ENCODE measurements around the gene VMP1.
A peak's percentile ranks its signal among the peaks of the same experiment; 100 is the strongest.

The VMP1 gene

GRCh38 chr17:59688496-59688895 is 19.0 kb upstream of the VMP1 start:
- Histone ChIP-seq H3K27ac (ENCODE audit: insufficient read depth in 1 of 2, low read depth in 1 of 2, low read length in 2 of 2, poor library complexity in 1 of 2, severe bottlenecking in 2 of 2) (peak overlapping the region in 1 of 2 experiments; percentile 44), H3K4me1 (ENCODE audit: control extremely low read depth in 1 of 4, control insufficient read depth in 4 of 4, insufficient read depth in 4 of 4, low read length in 3 of 4) (no peaks in the 10 kb centered on the region), H3K9me3 (ENCODE audit: control extremely low read depth in 1 of 5, control insufficient read depth in 4 of 5, insufficient read depth in 2 of 5, low read depth in 1 of 5, low read length in 4 of 5) (no peaks in the 10 kb centered on the region), H3K4me3 (ENCODE audit: control insufficient read depth in 1 of 7, extremely low read depth in 1 of 7, insufficient read depth in 4 of 7, low read depth in 2 of 7, low read length in 6 of 7) (no peak overlapping the region), H3K27me3 (replicated peaks in 2 of 5; ENCODE audit: control insufficient read depth in 4 of 5, insufficient read depth in 5 of 5, low read length in 4 of 5) (no peaks in the 10 kb centered on the region), H3K36me3 (ENCODE audit: control insufficient read depth in 4 of 4, insufficient read depth in 4 of 4, low read length in 3 of 4) (peaks cover 26 to 89% (median 55%) of the 10 kb centered on the region in 4 experiments)
- POLR2A ChIA-PET, result no interaction called here
- CTCF ChIA-PET, result interaction anchor here (0.9 to 1.8 kb wide), 3 partner anchors 11 to 81 kb away, joined by 4 read pairs; no protein-coding TSS in a partner anchor
- no peak for DNase-seq
- no CpG with 5 or more reads among the region's 2 CpGs for WGBS (ENCODE audit: insufficient coverage)

GRCh38 chr17:59693582-59693981 is 13.9 kb upstream of the VMP1 start:
- H3K27me3 ChIP-seq (replicated peaks in 2 of 5; ENCODE audit: control insufficient read depth in 4 of 5, insufficient read depth in 5 of 5, low read length in 4 of 5), result no peaks in the 10 kb centered on the region
- ChIA-PET CTCF (no interaction called here), POLR2A (no interaction called here)
- H3K4me1 ChIP-seq (ENCODE audit: control extremely low read depth in 1 of 4, control insufficient read depth in 4 of 4, insufficient read depth in 4 of 4, low read length in 3 of 4), result no peaks in the 10 kb centered on the region
- WGBS (ENCODE audit: insufficient coverage), result 96% methylated on average over 6 of the region's 7 CpGs
- DNase-seq, result no peak
- no peak overlapping the region for H3K4me3 ChIP-seq (ENCODE audit: control insufficient read depth in 1 of 7, extremely low read depth in 1 of 7, insufficient read depth in 4 of 7, low read depth in 2 of 7, low read length in 6 of 7)
- H3K27ac ChIP-seq (ENCODE audit: insufficient read depth in 1 of 2, low read depth in 1 of 2, low read length in 2 of 2, poor library complexity in 1 of 2, severe bottlenecking in 2 of 2), result no peak overlapping the region
- H3K9me3 ChIP-seq (ENCODE audit: control extremely low read depth in 1 of 5, control insufficient read depth in 4 of 5, insufficient read depth in 2 of 5, low read depth in 1 of 5, low read length in 4 of 5), result no peaks in the 10 kb centered on the region
- H3K36me3 ChIP-seq (ENCODE audit: control insufficient read depth in 4 of 4, insufficient read depth in 4 of 4, low read length in 3 of 4), result peaks cover 29 to 90% (median 69%) of the 10 kb centered on the region in 4 experiments

GRCh38 chr17:59694344-59694743 is 13.1 kb upstream of the VMP1 start:
- H3K36me3 ChIP-seq (ENCODE audit: control insufficient read depth in 4 of 4, insufficient read depth in 4 of 4, low read length in 3 of 4), result peaks cover 31 to 91% (median 73%) of the 10 kb centered on the region in 4 experiments
- no peaks in the 10 kb centered on the region for H3K9me3 ChIP-seq (ENCODE audit: control extremely low read depth in 1 of 5, control insufficient read depth in 4 of 5, insufficient read depth in 2 of 5, low read depth in 1 of 5, low read length in 4 of 5)
- H3K27ac ChIP-seq (ENCODE audit: insufficient read depth in 1 of 2, low read depth in 1 of 2, low read length in 2 of 2, poor library complexity in 1 of 2, severe bottlenecking in 2 of 2), result no peak overlapping the region
- ChIA-PET POLR2A (no interaction called here), CTCF (no interaction called here)
- no peak for DNase-seq
- no peaks in the 10 kb centered on the region for H3K27me3 ChIP-seq (replicated peaks in 2 of 5; ENCODE audit: control insufficient read depth in 4 of 5, insufficient read depth in 5 of 5, low read length in 4 of 5)
- no peaks in the 10 kb centered on the region for H3K4me1 ChIP-seq (ENCODE audit: control extremely low read depth in 1 of 4, control insufficient read depth in 4 of 4, insufficient read depth in 4 of 4, low read length in 3 of 4)
- no peak overlapping the region for H3K4me3 ChIP-seq (ENCODE audit: control insufficient read depth in 1 of 7, extremely low read depth in 1 of 7, insufficient read depth in 4 of 7, low read depth in 2 of 7, low read length in 6 of 7)
- WGBS (ENCODE audit: insufficient coverage), result no CpG with 5 or more reads among the region's 2 CpGs

GRCh38 chr17:59695945-59696681 is 11.3 kb upstream of the VMP1 start:
- Histone ChIP-seq H3K27ac (ENCODE audit: insufficient read depth in 1 of 2, low read depth in 1 of 2, low read length in 2 of 2, poor library complexity in 1 of 2, severe bottlenecking in 2 of 2) (peak overlapping the region in 1 of 2 experiments; percentile 36), H3K4me3 (ENCODE audit: control insufficient read depth in 1 of 7, extremely low read depth in 1 of 7, insufficient read depth in 4 of 7, low read depth in 2 of 7, low read length in 6 of 7) (no peak overlapping the region), H3K9me3 (ENCODE audit: control extremely low read depth in 1 of 5, control insufficient read depth in 4 of 5, insufficient read depth in 2 of 5, low read depth in 1 of 5, low read length in 4 of 5) (no peaks in the 10 kb centered on the region), H3K27me3 (replicated peaks in 2 of 5; ENCODE audit: control insufficient read depth in 4 of 5, insufficient read depth in 5 of 5, low read length in 4 of 5) (no peaks in the 10 kb centered on the region), H3K36me3 (ENCODE audit: control insufficient read depth in 4 of 4, insufficient read depth in 4 of 4, low read length in 3 of 4) (peaks cover 26 to 86% (median 70%) of the 10 kb centered on the region in 4 experiments), H3K4me1 (ENCODE audit: control extremely low read depth in 1 of 4, control insufficient read depth in 4 of 4, insufficient read depth in 4 of 4, low read length in 3 of 4) (no peaks in the 10 kb centered on the region)
- ChIA-PET CTCF (no interaction called here), POLR2A (interaction anchor here (0.6 kb wide), 1 partner anchor 78 kb away, joined by 3 read pairs; no protein-coding TSS in a partner anchor)
- DNase-seq, result no peak
- WGBS (ENCODE audit: insufficient coverage), result 60% methylated on average over 1 of the region's 3 CpGs

GRCh38 chr17:59696682-59697277 is 10.7 kb upstream of the VMP1 start:
- Histone ChIP-seq H3K4me1 (ENCODE audit: control extremely low read depth in 1 of 4, control insufficient read depth in 4 of 4, insufficient read depth in 4 of 4, low read length in 3 of 4) (no peaks in the 10 kb centered on the region), H3K27me3 (replicated peaks in 2 of 5; ENCODE audit: control insufficient read depth in 4 of 5, insufficient read depth in 5 of 5, low read length in 4 of 5) (no peaks in the 10 kb centered on the region), H3K27ac (ENCODE audit: insufficient read depth in 1 of 2, low read depth in 1 of 2, low read length in 2 of 2, poor library complexity in 1 of 2, severe bottlenecking in 2 of 2) (peak overlapping the region in 1 of 2 experiments; percentile 36), H3K36me3 (ENCODE audit: control insufficient read depth in 4 of 4, insufficient read depth in 4 of 4, low read length in 3 of 4) (peaks cover 24 to 81% (median 68%) of the 10 kb centered on the region in 4 experiments), H3K9me3 (ENCODE audit: control extremely low read depth in 1 of 5, control insufficient read depth in 4 of 5, insufficient read depth in 2 of 5, low read depth in 1 of 5, low read length in 4 of 5) (no peaks in the 10 kb centered on the region), H3K4me3 (ENCODE audit: control insufficient read depth in 1 of 7, extremely low read depth in 1 of 7, insufficient read depth in 4 of 7, low read depth in 2 of 7, low read length in 6 of 7) (no peak overlapping the region)
- POLR2A ChIA-PET, result interaction anchor here (0.6 kb wide), 1 partner anchor 79 kb away, joined by 3 read pairs; no protein-coding TSS in a partner anchor
- no peak for DNase-seq
- CTCF ChIA-PET, result no interaction called here
- WGBS (ENCODE audit: insufficient coverage), result 100% methylated on average over 1 of the region's 2 CpGs

GRCh38 chr17:59698143-59698542 is 9.3 kb upstream of the VMP1 start:
- H3K4me1 ChIP-seq (ENCODE audit: control extremely low read depth in 1 of 4, control insufficient read depth in 4 of 4, insufficient read depth in 4 of 4, low read length in 3 of 4), result peaks cover 0 to 4% (median 0%) of the 10 kb centered on the region in 4 experiments
- CTCF ChIA-PET, result no interaction called here
- DNase-seq, result no peak
- no peak overlapping the region for H3K4me3 ChIP-seq (ENCODE audit: control insufficient read depth in 1 of 7, extremely low read depth in 1 of 7, insufficient read depth in 4 of 7, low read depth in 2 of 7, low read length in 6 of 7)
- H3K27ac ChIP-seq (ENCODE audit: insufficient read depth in 1 of 2, low read depth in 1 of 2, low read length in 2 of 2, poor library complexity in 1 of 2, severe bottlenecking in 2 of 2), result no peak overlapping the region
- no peaks in the 10 kb centered on the region for H3K27me3 ChIP-seq (replicated peaks in 2 of 5; ENCODE audit: control insufficient read depth in 4 of 5, insufficient read depth in 5 of 5, low read length in 4 of 5)
- POLR2A ChIA-PET, result no interaction called here
- peaks cover 22 to 79% (median 66%) of the 10 kb centered on the region in 4 experiments for H3K36me3 ChIP-seq (ENCODE audit: control insufficient read depth in 4 of 4, insufficient read depth in 4 of 4, low read length in 3 of 4)
- H3K9me3 ChIP-seq (ENCODE audit: control extremely low read depth in 1 of 5, control insufficient read depth in 4 of 5, insufficient read depth in 2 of 5, low read depth in 1 of 5, low read length in 4 of 5), result no peaks in the 10 kb centered on the region
- no CpG with 5 or more reads among the region's 4 CpGs for WGBS (ENCODE audit: insufficient coverage)

GRCh38 chr17:59699218-59699617 is 8.2 kb upstream of the VMP1 start:
- Histone ChIP-seq H3K27me3 (replicated peaks in 2 of 5; ENCODE audit: control insufficient read depth in 4 of 5, insufficient read depth in 5 of 5, low read length in 4 of 5) (no peaks in the 10 kb centered on the region), H3K27ac (ENCODE audit: insufficient read depth in 1 of 2, low read depth in 1 of 2, low read length in 2 of 2, poor library complexity in 1 of 2, severe bottlenecking in 2 of 2) (no peak overlapping the region), H3K9me3 (ENCODE audit: control extremely low read depth in 1 of 5, control insufficient read depth in 4 of 5, insufficient read depth in 2 of 5, low read depth in 1 of 5, low read length in 4 of 5) (no peaks in the 10 kb centered on the region), H3K4me3 (ENCODE audit: control insufficient read depth in 1 of 7, extremely low read depth in 1 of 7, insufficient read depth in 4 of 7, low read depth in 2 of 7, low read length in 6 of 7) (no peak overlapping the region), H3K4me1 (ENCODE audit: control extremely low read depth in 1 of 4, control insufficient read depth in 4 of 4, insufficient read depth in 4 of 4, low read length in 3 of 4) (peaks cover 0 to 5% (median 0%) of the 10 kb centered on the region in 4 experiments), H3K36me3 (ENCODE audit: control insufficient read depth in 4 of 4, insufficient read depth in 4 of 4, low read length in 3 of 4) (peaks cover 19 to 73% (median 59%) of the 10 kb centered on the region in 4 experiments)
- no peak for DNase-seq
- POLR2A ChIA-PET, result interaction anchor here (0.6 kb wide), 1 partner anchor 38 kb away, joined by 4 read pairs; no protein-coding TSS in a partner anchor
- 94% methylated on average over 6 of the region's 7 CpGs for WGBS (ENCODE audit: insufficient coverage)
- CTCF ChIA-PET, result interaction anchor here (1.0 to 1.3 kb wide), 2 partner anchors 11 to 47 kb away, joined by 3 to 4 read pairs; no protein-coding TSS in a partner anchor
